Activated naive CD4-positive, alpha-beta T cell treated with anti-CD3 and anti-CD28 coated beads, Interleukin-2, amount 10 ng/mL, durations not matched to agents 7 days and 5 days (primary cell): Measurements from ENCODE around the gene EPN1.

Experiments
- CTCF ChIA-PET: fragments of 350-600 bp; sonication (Branson Sonifier 250); formaldehyde crosslinking; loops from one replicate; lab custom pipeline; 2021; ENCODE audit warnings: antibody characterized with exemption; lab: Charles Lee
- DNase-seq: peaks from one replicate; pipeline ENCODE4 v3.0.0-alpha.2; 2020
- H3K27ac Mint-ChIP-seq: one replicate; pipeline ENCODE4 v1.8.0; 2021; ENCODE audit warnings: mild to moderate bottlenecking, moderate library complexity, mixed read lengths
- H3K27me3 Mint-ChIP-seq: one replicate; pipeline ENCODE4 v1.8.0; 2021; ENCODE audit warnings: mild to moderate bottlenecking, mixed read lengths
- H3K36me3 Mint-ChIP-seq: one replicate; pipeline ENCODE4 v1.8.0; 2021; ENCODE audit warnings: mixed read lengths
- H3K4me1 Mint-ChIP-seq: one replicate; pipeline ENCODE4 v1.8.0; 2021; ENCODE audit warnings: mixed read lengths
- H3K4me3 Mint-ChIP-seq: one replicate; pipeline ENCODE4 v1.8.0; 2021; ENCODE audit warnings: mild to moderate bottlenecking, moderate library complexity, mixed read lengths
- H3K9me3 Mint-ChIP-seq: one replicate; pipeline ENCODE4 v1.8.0; 2021; ENCODE audit warnings: mixed read lengths

EPN1 gene

DNA sequence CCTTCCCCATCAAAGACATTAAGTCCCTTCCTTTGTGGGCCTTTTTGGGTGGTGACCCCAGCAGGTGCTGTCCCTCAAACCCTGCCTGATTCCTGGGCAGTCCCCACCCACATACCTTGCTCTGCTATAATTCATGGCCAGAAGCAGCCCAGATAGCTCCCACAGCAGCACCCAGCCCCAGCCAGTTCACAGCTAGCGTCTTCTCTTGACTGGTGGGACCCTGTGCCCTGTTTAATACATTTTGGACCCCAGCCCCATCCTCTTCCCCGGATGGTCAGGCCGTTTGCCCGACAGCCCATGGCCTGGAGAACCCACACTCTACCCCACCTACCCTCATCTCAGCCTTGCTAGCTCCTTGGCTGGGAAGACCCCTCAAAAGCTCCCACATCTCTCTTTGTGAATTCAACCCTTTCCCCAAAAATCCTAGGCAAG, 24.9 kb upstream of the EPN1 start:
- H3K9me3 Mint-ChIP-seq: no peaks in the 10 kb centered on the region
- peak overlapping the region; percentile 43 for H3K4me3 Mint-ChIP-seq
- H3K27me3 Mint-ChIP-seq: peaks cover 4% of the 10 kb centered on the region
- CTCF ChIA-PET: interaction anchor here (1.0 to 1.1 kb wide), 2 partner anchors 12 to 18 kb away, joined by 3 to 4 read pairs; no protein-coding TSS in a partner anchor
- peaks cover 8% of the 10 kb centered on the region for H3K36me3 Mint-ChIP-seq
- H3K4me1 Mint-ChIP-seq: peaks cover 42% of the 10 kb centered on the region
- no peak for DNase-seq
- no peak overlapping the region for H3K27ac Mint-ChIP-seq

- H3K4me1 Mint-ChIP-seq: peaks cover 38% of the 10 kb centered on the region
- H3K4me3 Mint-ChIP-seq: peak overlapping the region; percentile 44
- CTCF ChIA-PET: no interaction called here
- H3K27ac Mint-ChIP-seq: peak overlapping the region; percentile 64
- H3K9me3 Mint-ChIP-seq: no peaks in the 10 kb centered on the region
- peaks cover 11% of the 10 kb centered on the region for H3K36me3 Mint-ChIP-seq
- peaks cover 4% of the 10 kb centered on the region for H3K27me3 Mint-ChIP-seq
- DNase-seq: no peak
Measured at GRCh38 chr19:55650602-55651230, 24.3 kb upstream of the EPN1 start.

- peaks cover 40% of the 10 kb centered on the region for H3K4me1 Mint-ChIP-seq
- H3K27ac Mint-ChIP-seq: no peak overlapping the region
- CTCF ChIA-PET: no interaction called here
- H3K36me3 Mint-ChIP-seq: peaks cover 15% of the 10 kb centered on the region
- peak overlapping the region; percentile 44 for H3K4me3 Mint-ChIP-seq
- H3K27me3 Mint-ChIP-seq: peaks cover 4% of the 10 kb centered on the region
- no peaks in the 10 kb centered on the region for H3K9me3 Mint-ChIP-seq
- DNase-seq: no peak
Measured at GRCh38 chr19:55651236-55651635, 23.8 kb upstream of the EPN1 start.

GRCh38 chr19:55652311-55653128, 22.5 kb upstream of the EPN1 start:
- peak overlapping the region; percentile 43 for H3K4me3 Mint-ChIP-seq
- no peaks in the 10 kb centered on the region for H3K9me3 Mint-ChIP-seq
- peaks cover 4% of the 10 kb centered on the region for H3K27me3 Mint-ChIP-seq
- no peak for DNase-seq
- peaks cover 19% of the 10 kb centered on the region for H3K36me3 Mint-ChIP-seq
- CTCF ChIA-PET: interaction anchor here (0.7 to 1.6 kb wide), 5 partner anchors 9 to 640 kb away, joined by 3 to 23 read pairs (median 4); partner anchors contain the start of gene ZNF581
- peaks cover 46% of the 10 kb centered on the region for H3K4me1 Mint-ChIP-seq
- peak overlapping the region; percentile 26 for H3K27ac Mint-ChIP-seq

DNA sequence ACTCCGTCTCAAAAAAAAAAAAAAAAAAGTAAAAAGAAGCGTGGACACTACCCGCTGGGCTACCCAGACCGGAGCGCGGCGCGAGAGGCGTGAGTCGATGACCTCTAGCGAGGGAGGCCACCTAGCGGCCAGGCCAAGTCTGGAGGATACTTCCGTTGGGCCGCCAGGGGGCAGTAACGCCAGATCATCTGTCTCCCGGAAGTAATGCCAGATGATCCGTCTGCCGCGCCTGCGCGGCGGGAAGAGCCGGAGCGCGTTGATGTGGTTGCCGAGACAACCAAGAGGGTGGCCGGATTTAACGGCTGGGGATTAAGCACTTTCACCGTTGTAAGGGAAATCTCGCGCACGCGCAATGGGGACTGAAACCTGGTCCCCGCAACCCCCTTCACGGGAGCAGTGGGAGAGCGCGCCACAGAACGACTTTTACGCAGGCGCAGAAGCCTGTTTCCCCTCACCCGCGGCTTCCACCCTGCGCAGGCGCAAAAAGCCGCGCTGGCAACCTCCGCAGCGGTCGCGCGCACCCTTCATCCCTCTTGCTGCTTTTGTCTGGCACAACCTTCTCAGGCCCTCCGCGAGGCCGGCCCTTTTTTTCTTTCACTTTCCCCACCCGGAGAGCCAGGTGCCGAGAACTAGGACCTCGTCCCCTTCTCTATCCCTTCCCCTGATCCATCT, 21.2 kb upstream of the EPN1 start:
- Mint-ChIP-seq H3K27ac (peak overlapping the region; percentile 92), H3K4me1 (peaks cover 49% of the 10 kb centered on the region), H3K36me3 (peaks cover 19% of the 10 kb centered on the region), H3K4me3 (peak overlapping the region; percentile 78), H3K27me3 (peaks cover 4% of the 10 kb centered on the region), H3K9me3 (no peaks in the 10 kb centered on the region)
- DNase-seq: peak; percentile 98
- CTCF ChIA-PET: interaction anchor here (0.6 to 1.6 kb wide), 14 partner anchors 8 to 680 kb away, joined by 3 to 23 read pairs (median 4); partner anchors contain the start of gene ZNF581

- peak overlapping the region; percentile 78 for H3K4me3 Mint-ChIP-seq
- H3K27me3 Mint-ChIP-seq: peaks cover 4% of the 10 kb centered on the region
- H3K27ac Mint-ChIP-seq: peak overlapping the region; percentile 92
- peaks cover 20% of the 10 kb centered on the region for H3K36me3 Mint-ChIP-seq
- peak; percentile 100 for DNase-seq
- no peaks in the 10 kb centered on the region for H3K9me3 Mint-ChIP-seq
- CTCF ChIA-PET: interaction anchor here (0.6 to 1.2 kb wide), 9 partner anchors 9 to 679 kb away, joined by 3 to 7 read pairs (median 3); no protein-coding TSS in a partner anchor
- peaks cover 48% of the 10 kb centered on the region for H3K4me1 Mint-ChIP-seq
Measured at GRCh38 chr19:55654323-55654867, 20.6 kb upstream of the EPN1 start.

DNA sequence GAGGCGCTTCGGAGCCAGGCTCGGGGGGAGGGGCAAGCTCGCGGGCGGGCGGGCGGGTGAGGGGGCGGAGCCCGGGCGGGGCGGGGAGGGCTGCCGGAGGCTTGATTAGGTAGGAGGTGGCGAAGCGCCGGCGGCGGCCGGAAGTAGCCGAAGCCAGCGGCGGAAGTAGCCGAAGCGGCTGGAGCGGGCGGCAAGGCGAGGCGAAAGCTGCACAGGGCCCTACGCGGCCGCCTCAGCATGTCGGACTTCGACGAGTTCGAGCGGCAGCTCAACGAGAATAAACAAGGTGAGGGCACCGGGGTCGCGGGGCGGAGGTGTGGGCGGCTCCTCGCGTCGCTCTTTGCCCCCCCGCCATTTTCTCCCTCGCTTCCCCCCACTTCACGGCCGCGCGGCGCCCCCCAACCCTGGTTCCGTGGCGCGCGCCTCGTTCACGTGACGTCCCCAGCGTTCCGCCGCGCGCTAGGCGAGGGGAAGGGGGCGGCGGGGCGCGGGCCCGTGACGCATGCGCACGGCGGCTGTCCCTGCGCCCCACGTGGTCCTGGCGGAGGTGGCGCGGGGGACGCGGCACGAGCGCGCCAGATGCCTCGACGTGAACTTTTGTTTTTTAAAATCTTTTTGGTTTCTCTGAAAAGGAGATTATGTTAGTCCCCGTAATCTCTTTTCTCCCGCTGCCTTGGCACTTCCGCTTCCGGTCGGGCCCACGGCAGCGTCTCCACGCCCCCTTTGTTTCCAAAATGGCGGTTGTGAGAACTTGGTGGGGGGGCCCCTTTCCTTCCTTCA, 20.0 kb upstream of the EPN1 start, which contains the start of gene U2AF2:
TSS of gene U2AF2 (plus strand) at position 168 of the 780 bp plus-strand sequence. CDS start at position 238, 70 bp downstream.
- peaks cover 21% of the 10 kb centered on the region for H3K36me3 Mint-ChIP-seq
- peak within 1 kb of the TSS; percentile 92 for H3K27ac Mint-ChIP-seq
- peaks cover 4% of the 10 kb centered on the region for H3K27me3 Mint-ChIP-seq
- peak within 1 kb of the TSS; percentile 78 for H3K4me3 Mint-ChIP-seq
- CTCF ChIA-PET: interaction anchor here (0.6 to 1.2 kb wide), 8 partner anchors 9 to 679 kb away, joined by 3 to 7 read pairs (median 3); no protein-coding TSS in a partner anchor
- peaks cover 49% of the 10 kb centered on the region for H3K4me1 Mint-ChIP-seq
- H3K9me3 Mint-ChIP-seq: no peaks in the 10 kb centered on the region
- peak; percentile 97 for DNase-seq

GRCh38 chr19:55655648-55656040, 19.4 kb upstream of the EPN1 start:
- Mint-ChIP-seq H3K27me3 (peaks cover 4% of the 10 kb centered on the region), H3K27ac (peak overlapping the region; percentile 92), H3K36me3 (peaks cover 21% of the 10 kb centered on the region), H3K9me3 (no peaks in the 10 kb centered on the region), H3K4me1 (peaks cover 46% of the 10 kb centered on the region), H3K4me3 (peak overlapping the region; percentile 78)
- CTCF ChIA-PET: no interaction called here
- DNase-seq: no peak

- Mint-ChIP-seq H3K4me1 (peaks cover 44% of the 10 kb centered on the region), H3K4me3 (peak overlapping the region; percentile 78), H3K27me3 (peaks cover 4% of the 10 kb centered on the region), H3K9me3 (no peaks in the 10 kb centered on the region), H3K27ac (peak overlapping the region; percentile 92), H3K36me3 (peaks cover 27% of the 10 kb centered on the region)
- CTCF ChIA-PET: interaction anchor here (0.8 to 1.6 kb wide), 3 partner anchors 15 to 153 kb away, joined by 3 to 7 read pairs (median 3); no protein-coding TSS in a partner anchor
- no peak for DNase-seq
Measured at GRCh38 chr19:55656552-55656951, 18.5 kb upstream of the EPN1 start.

- H3K27me3 Mint-ChIP-seq: peaks cover 4% of the 10 kb centered on the region
- H3K4me1 Mint-ChIP-seq: peaks cover 44% of the 10 kb centered on the region
- no peak overlapping the region for H3K27ac Mint-ChIP-seq
- H3K9me3 Mint-ChIP-seq: no peaks in the 10 kb centered on the region
- CTCF ChIA-PET: interaction anchor here (0.8 to 1.6 kb wide), 3 partner anchors 14 to 152 kb away, joined by 3 to 7 read pairs (median 3); no protein-coding TSS in a partner anchor
- H3K4me3 Mint-ChIP-seq: peak overlapping the region; percentile 78
- DNase-seq: no peak
- peaks cover 33% of the 10 kb centered on the region for H3K36me3 Mint-ChIP-seq
Measured at GRCh38 chr19:55656988-55657747, 17.9 kb upstream of the EPN1 start.

DNA sequence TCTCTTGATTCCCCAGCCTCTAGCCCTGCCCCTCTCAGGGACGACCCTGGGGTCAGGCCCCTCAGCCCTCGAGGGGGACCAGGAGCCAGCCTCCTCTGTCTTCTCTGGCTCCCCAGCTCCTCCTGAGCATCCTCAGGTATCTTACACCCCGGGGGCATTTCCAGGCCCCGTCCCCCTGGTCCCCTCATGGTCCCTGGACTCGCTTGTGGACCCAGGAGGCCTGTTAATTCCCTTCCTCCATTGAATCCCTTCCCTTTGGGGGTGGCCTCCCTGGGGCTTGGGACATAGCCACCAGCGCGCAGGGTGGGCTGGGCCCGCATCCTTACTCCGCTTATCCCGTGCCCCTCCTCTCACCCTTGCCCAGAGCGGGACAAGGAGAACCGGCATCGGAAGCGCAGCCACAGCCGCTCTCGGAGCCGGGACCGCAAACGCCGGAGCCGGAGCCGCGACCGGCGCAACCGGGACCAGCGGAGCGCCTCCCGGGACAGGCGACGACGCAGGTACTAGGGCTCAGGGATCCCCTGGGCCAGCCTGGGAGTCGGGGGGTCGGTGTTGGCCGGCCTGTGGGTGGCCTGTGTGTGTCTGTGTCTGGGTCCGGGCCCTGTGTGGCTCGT, 16.1 kb upstream of the EPN1 start:
- Mint-ChIP-seq H3K4me3 (no peak overlapping the region), H3K27ac (no peak overlapping the region), H3K4me1 (peaks cover 42% of the 10 kb centered on the region), H3K36me3 (peaks cover 49% of the 10 kb centered on the region), H3K27me3 (no peaks in the 10 kb centered on the region), H3K9me3 (no peaks in the 10 kb centered on the region)
- CTCF ChIA-PET: interaction anchor here (1.0 kb wide), 1 partner anchor 13 kb away, joined by 3 read pairs; no protein-coding TSS in a partner anchor
- DNase-seq: no peak

GRCh38 chr19:55659822-55660221, 15.2 kb upstream of the EPN1 start:
- no peak for DNase-seq
- peaks cover 57% of the 10 kb centered on the region for H3K36me3 Mint-ChIP-seq
- H3K9me3 Mint-ChIP-seq: no peaks in the 10 kb centered on the region
- H3K4me1 Mint-ChIP-seq: peaks cover 42% of the 10 kb centered on the region
- no peak overlapping the region for H3K4me3 Mint-ChIP-seq
- CTCF ChIA-PET: interaction anchor here (1.0 kb wide), 1 partner anchor 12 kb away, joined by 3 read pairs; no protein-coding TSS in a partner anchor
- peak overlapping the region; percentile 52 for H3K27ac Mint-ChIP-seq
- no peaks in the 10 kb centered on the region for H3K27me3 Mint-ChIP-seq
